Gastrocnemius medialis (tissue), 4 donors: ENCODE results near the gene MAP6D1. TPM values are rescaled to one million over a fixed set of nuclear protein-coding genes. Genes with fewer than 3 reads are reported as not detected.
"Not testable (repeated sequence)": the region's sequence is repeated elsewhere in the genome, so short reads cannot be mapped to it uniquely, and the experiment has no call there.

ENCODE experiments used
- ATAC-seq, 2 donors: fragments of 150-250 bp; one replicate each; pipeline ENCODE4 v1.9.1; 2016
- DNase-seq, 2 donors: peaks; one replicate each; pipeline ENCODE4 v3.0.0-alpha.2; 2019
- H3K27ac ChIP-seq, 4 donors: fragments of 200-600 bp; sonication (generic); 1 replicate in 1 of 4; 2 replicates in 3 of 4; pipeline ENCODE4 v1.5.1; 2016 to 2018; ENCODE audit warnings: mild to moderate bottlenecking in 2 of 4, moderate library complexity in 1 of 4
- H3K27me3 ChIP-seq, 3 donors: fragments of 200-600 bp; sonication (generic) in 2 of 3; 1 replicate in 1 of 3; 2 replicates in 2 of 3; pipeline versions ENCODE4 v1.5.1 to v1.6.0; 2016 to 2019; ENCODE audit warnings: mild to moderate bottlenecking in 1 of 3, moderate library complexity in 1 of 3
- H3K36me3 ChIP-seq, 2 donors: fragments of 200-600 bp; sonication (generic) in 1 of 2; one replicate each; pipeline ENCODE4 v1.5.1; 2017 to 2018
- H3K4me1 ChIP-seq, 2 donors: fragments of 200-600 bp; sonication (generic) in 1 of 2; one replicate each; pipeline ENCODE4 v1.5.1; 2016 to 2017; ENCODE audit warnings: mild to moderate bottlenecking in 2 of 2
- H3K4me3 ChIP-seq, 4 donors: fragments of 200-600 bp; sonication (generic) in 3 of 4; 1 replicate in 1 of 4; 2 replicates in 3 of 4; pipeline ENCODE4 v1.5.1; 2016 to 2019; ENCODE audit warnings: mild to moderate bottlenecking in 2 of 4
- H3K9me3 ChIP-seq, 3 donors: fragments of 200-600 bp; sonication (generic) in 2 of 3; 1 replicate in 1 of 3; 2 replicates in 2 of 3; pipeline ENCODE4 v1.5.1; 2016 to 2019
- POLR2A ChIP-seq, 2 donors: fragments of 450-650 bp; IDR thresholded peaks; one replicate each; pipeline ENCODE4 v1.6.1; 2017; ENCODE audit warnings: antibody characterized with exemption in 2 of 2, mild to moderate bottlenecking in 2 of 2, moderate library complexity in 2 of 2
- in situ Hi-C, 4 donors: fragments of 200-750 bp; cut with MboI; loops; one replicate each; pipeline versions ENCODE4 v1.15.0 to v1.8.0; 2017; ENCODE audit warnings: low sequenced_read_pairs in 4 of 4
- intact Hi-C: fragments of 100-400 bp; cut with DNase I; formaldehyde crosslinking; loops from one replicate; pipeline ENCODE4 v1.15.1; 2023; ENCODE audit warnings: low total_unique reads
- total RNA-seq, 4 donors: library from RNA; depleted of rRNA; stranded (reverse); fragments of >200 nt; gene quantifications; one replicate each; pipeline versions ENCODE4 v1.1.0 to v1.2.3, GENCODE V29; 2016
- TF ChIP-seq, protein P1 (sequence below), 5 experiments: fragments of 450-650 bp in 3 of 5; fragments of 200-600 bp in 2 of 5; sonication (generic) in 2 of 5; IDR thresholded peaks in 4 of 5; conservative IDR thresholded peaks in 1 of 5; 1 replicate in 4 of 5; 2 replicates in 1 of 5; pipeline ENCODE4 v1.5.1; 2016 to 2019; ENCODE audit warnings: antibody characterized with exemption in 5 of 5, mild to moderate bottlenecking in 3 of 5, moderate library complexity in 3 of 5

Gene MAP6D1
- total RNA-seq, 4 donors from 2014 or later = 2.5 to 13.8 (median 9.7) TPM

DNA sequence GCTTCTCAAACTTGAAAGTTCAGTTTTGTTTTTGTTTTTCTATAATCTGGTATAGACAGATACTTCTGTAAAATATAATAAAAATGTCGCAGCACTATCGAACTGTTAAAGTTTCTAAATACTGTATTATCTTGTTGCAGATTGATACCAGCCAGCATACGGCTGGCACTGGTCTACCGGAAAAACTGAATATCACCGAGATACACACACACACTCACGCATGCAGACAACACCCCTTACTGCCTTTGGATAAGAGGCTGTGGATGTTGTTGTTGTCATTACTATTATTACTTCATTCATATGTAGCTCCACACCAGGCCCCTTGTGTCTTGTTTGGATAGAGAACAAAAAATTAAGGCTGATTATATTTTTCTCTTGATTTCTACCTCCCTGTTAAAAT, 32.4 kb downstream of the MAP6D1 start:
- no peaks in the 10 kb centered on the region for H3K9me3 ChIP-seq
- DNase-seq = no peak
- H3K27me3 ChIP-seq = no peaks in the 10 kb centered on the region
- H3K36me3 ChIP-seq = peaks cover 0 to 29% of the 10 kb centered on the region in 2 donors
- TF ChIP-seq, protein P1, sequence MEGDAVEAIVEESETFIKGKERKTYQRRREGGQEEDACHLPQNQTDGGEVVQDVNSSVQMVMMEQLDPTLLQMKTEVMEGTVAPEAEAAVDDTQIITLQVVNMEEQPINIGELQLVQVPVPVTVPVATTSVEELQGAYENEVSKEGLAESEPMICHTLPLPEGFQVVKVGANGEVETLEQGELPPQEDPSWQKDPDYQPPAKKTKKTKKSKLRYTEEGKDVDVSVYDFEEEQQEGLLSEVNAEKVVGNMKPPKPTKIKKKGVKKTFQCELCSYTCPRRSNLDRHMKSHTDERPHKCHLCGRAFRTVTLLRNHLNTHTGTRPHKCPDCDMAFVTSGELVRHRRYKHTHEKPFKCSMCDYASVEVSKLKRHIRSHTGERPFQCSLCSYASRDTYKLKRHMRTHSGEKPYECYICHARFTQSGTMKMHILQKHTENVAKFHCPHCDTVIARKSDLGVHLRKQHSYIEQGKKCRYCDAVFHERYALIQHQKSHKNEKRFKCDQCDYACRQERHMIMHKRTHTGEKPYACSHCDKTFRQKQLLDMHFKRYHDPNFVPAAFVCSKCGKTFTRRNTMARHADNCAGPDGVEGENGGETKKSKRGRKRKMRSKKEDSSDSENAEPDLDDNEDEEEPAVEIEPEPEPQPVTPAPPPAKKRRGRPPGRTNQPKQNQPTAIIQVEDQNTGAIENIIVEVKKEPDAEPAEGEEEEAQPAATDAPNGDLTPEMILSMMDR (IDR thresholded peaks at IDR 0.05 in 4 of 5, conservative IDR thresholded peaks at IDR 0.05 in 1 of 5) = no peak
- TF ChIP-seq POLR2A (IDR thresholded peaks at IDR 0.05) = no peak
- H3K4me1 ChIP-seq = no peaks in the 10 kb centered on the region
- H3K27ac ChIP-seq = no peak overlapping the region
- no peak for ATAC-seq
- intact Hi-C loops = no loop called here
- H3K4me3 ChIP-seq = no peak overlapping the region
- in situ Hi-C loops = no loop called here

DNA sequence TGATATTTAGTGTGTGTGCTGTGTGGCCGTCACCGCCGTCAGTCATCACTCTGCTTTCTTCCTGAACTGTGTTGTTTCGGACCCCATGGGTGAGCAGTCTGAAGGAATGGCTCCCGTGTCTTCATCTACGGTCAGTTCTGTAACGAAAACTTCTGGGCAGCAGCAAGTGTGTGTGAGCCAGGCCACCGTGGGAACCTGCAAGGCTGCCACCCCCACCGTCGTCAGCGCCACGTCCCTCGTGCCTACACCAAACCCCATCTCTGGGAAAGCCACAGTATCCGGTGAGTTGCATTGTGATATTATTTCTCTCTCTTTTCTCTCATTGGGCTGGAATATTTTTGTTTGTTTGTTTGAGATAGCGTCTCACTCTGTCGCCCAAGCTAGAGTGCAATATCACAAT, 34.7 kb downstream of the MAP6D1 start:
- ATAC-seq = no peak
- no peak overlapping the region for H3K27ac ChIP-seq

DNA sequence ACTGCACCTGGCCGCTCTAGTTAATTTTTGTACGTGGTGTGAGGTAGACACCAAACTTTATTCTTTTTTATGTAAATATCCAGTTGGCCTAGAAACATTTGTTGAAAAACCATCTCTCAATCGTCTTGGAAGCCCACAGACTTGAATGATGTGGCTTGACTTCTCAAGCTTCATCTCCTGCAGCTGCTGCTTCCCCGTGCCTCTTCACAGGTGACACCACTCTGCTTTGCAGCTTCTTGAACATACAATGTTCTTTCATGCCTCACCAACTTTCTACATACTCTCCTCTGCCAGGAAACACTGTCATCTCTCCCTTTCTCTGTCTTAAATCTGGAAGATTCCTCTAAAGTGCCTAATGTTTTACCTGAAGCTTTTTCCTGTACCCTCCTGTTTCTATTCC, 35.6 kb downstream of the MAP6D1 start:
- Histone ChIP-seq H3K4me1 (peaks cover 0 to 3% of the 10 kb centered on the region in 2 donors), H3K4me3 (no peak overlapping the region), H3K27me3 (no peaks in the 10 kb centered on the region), H3K27ac (no peak overlapping the region), H3K36me3 (peaks cover 0 to 40% of the 10 kb centered on the region in 2 donors), H3K9me3 (no peaks in the 10 kb centered on the region)
- intact Hi-C loops = no loop called here
- DNase-seq (no peak), ATAC-seq (no peak)
- in situ Hi-C loops = no loop called here
- no peak for TF ChIP-seq POLR2A (IDR thresholded peaks at IDR 0.05)
- TF ChIP-seq, protein P1 (IDR thresholded peaks at IDR 0.05 in 4 of 5, conservative IDR thresholded peaks at IDR 0.05 in 1 of 5) = no peak

More for the DNA sequence above, 34.7 kb downstream of the MAP6D1 start:
- intact Hi-C loops (no loop called here), in situ Hi-C loops (no loop called here)
- no peaks in the 10 kb centered on the region for H3K27me3 ChIP-seq
- no peaks in the 10 kb centered on the region for H3K9me3 ChIP-seq
- H3K4me1 ChIP-seq = peaks cover 0 to 1% of the 10 kb centered on the region in 2 donors
- H3K36me3 ChIP-seq = peaks cover 0 to 40% of the 10 kb centered on the region in 2 donors
- TF ChIP-seq POLR2A (IDR thresholded peaks at IDR 0.05) = no peak
- TF ChIP-seq, protein P1 (IDR thresholded peaks at IDR 0.05 in 4 of 5, conservative IDR thresholded peaks at IDR 0.05 in 1 of 5) = no peak
- no peak for DNase-seq
- H3K4me3 ChIP-seq = no peak overlapping the region

DNA sequence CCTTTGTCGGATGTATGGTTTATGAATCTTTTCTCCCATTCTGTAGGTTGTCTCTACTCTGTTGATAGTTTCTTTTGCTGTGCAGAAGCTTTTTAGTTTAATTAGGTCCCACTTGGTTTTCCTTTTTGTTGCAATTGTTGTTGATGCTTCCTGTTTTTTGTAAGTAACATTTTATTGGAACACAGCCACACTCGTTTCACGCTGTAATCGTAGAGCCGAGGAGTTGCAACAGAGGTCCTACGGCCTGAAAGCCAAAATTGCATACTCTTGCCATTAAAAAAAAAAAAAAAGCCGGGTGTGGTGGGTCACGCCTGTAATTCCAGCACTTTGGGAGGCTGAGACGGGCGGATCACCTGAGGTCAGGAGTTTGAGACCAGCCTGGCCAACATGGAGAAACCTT, 40.9 kb downstream of the MAP6D1 start:
- peaks cover 0 to 20% of the 10 kb centered on the region in 2 donors for H3K36me3 ChIP-seq
- H3K9me3 ChIP-seq, ATAC-seq, intact Hi-C loops, H3K27me3 ChIP-seq, H3K27ac ChIP-seq, H3K4me3 ChIP-seq, in situ Hi-C loops, DNase-seq, H3K4me1 ChIP-seq: not testable (repeated sequence)

DNA sequence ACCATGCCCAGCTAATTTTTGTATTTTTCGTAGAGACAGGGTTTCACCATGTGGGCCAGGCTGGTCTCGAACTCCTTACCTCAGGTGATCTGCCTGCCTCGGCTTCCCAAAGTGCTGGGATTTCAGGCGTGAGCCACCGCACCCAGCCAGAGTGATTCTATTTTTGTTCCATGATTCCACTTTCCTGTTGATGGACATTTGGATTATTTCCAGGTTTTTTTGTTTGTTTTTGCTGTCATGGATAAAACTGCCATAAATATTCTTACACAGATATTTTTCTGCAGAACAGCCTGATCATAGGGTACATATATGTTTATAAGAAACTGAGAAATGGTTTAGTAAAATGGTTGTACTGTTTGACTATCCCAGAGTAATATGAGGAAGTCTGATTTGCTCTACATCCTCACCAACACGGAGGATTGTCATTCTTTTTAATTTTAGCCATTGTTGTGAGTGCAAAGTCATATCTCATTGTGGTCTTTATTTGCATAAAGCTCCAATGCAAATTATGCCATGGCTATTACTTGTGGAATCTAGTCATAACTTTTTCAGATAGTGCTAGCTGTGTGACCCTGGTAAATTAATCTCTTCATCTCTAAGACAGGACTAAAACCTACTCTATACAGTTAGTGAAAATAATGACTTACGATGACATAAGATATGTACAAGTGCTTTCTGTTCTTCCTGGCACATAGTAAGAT, 42.7 kb downstream of the MAP6D1 start:
- Histone ChIP-seq H3K9me3 (no peaks in the 10 kb centered on the region), H3K4me3 (no peak overlapping the region), H3K36me3 (peaks cover 0 to 36% of the 10 kb centered on the region in 2 donors), H3K27ac (peak overlapping the region in 2 of 4 donors; percentile 16 to 23), H3K4me1 (peaks cover 0 to 10% of the 10 kb centered on the region in 2 donors), H3K27me3 (no peaks in the 10 kb centered on the region)
- no peak for DNase-seq
- ATAC-seq = no peak
- intact Hi-C loops = no loop called here
- TF ChIP-seq POLR2A (IDR thresholded peaks at IDR 0.05) = no peak
- TF ChIP-seq, protein P1 (IDR thresholded peaks at IDR 0.05 in 4 of 5, conservative IDR thresholded peaks at IDR 0.05 in 1 of 5) = no peak
- in situ Hi-C loops = no loop called here
